Thyroid gland (tissue), 4 donors: Measurements from ENCODE around the gene PLAC1.

Experiments
- POLR2A ChIP-seq, 2 donors: fragments of 450-650 bp; IDR thresholded peaks; one replicate each; pipeline ENCODE4 v1.6.1; 2017; ENCODE audit warnings: antibody characterized with exemption in 2 of 2, mild to moderate bottlenecking in 2 of 2, moderate library complexity in 1 of 2
- TF ChIP-seq, protein P1 (sequence below), 6 experiments: fragments of 200-600 bp in 3 of 6; fragments of 450-650 bp in 3 of 6; sonication (generic) in 3 of 6; IDR thresholded peaks; one replicate each; pipeline ENCODE4 v1.5.1; 2016 to 2019; ENCODE audit warnings: antibody characterized with exemption in 6 of 6, mild to moderate bottlenecking in 2 of 6, inconsistent platforms in 1 of 6, moderate library complexity in 1 of 6

DNA sequence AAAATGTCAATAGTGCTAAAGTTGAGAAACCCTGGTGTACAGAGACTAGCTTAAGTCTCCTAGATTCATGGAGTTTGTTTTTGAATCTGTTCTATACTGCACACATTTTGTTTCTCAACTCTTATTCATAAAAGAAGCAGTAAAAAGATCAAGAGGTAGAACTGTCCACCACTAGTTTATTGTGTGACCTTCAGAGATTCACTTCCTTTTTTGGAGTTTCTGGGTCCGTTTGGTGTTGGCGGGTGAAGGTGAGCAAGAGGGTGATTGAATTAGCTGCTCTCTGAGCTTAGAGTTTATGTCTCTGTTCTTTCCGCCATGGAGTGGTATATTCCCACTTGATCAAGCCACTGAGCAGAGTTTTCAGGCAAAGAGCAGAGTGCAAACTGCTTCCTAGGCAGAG lies 21.4 kb upstream of the PLAC1 start:
- TF ChIP-seq, protein P1, sequence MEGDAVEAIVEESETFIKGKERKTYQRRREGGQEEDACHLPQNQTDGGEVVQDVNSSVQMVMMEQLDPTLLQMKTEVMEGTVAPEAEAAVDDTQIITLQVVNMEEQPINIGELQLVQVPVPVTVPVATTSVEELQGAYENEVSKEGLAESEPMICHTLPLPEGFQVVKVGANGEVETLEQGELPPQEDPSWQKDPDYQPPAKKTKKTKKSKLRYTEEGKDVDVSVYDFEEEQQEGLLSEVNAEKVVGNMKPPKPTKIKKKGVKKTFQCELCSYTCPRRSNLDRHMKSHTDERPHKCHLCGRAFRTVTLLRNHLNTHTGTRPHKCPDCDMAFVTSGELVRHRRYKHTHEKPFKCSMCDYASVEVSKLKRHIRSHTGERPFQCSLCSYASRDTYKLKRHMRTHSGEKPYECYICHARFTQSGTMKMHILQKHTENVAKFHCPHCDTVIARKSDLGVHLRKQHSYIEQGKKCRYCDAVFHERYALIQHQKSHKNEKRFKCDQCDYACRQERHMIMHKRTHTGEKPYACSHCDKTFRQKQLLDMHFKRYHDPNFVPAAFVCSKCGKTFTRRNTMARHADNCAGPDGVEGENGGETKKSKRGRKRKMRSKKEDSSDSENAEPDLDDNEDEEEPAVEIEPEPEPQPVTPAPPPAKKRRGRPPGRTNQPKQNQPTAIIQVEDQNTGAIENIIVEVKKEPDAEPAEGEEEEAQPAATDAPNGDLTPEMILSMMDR (IDR thresholded peaks at IDR 0.05) = no peak
- TF ChIP-seq POLR2A (IDR thresholded peaks at IDR 0.05) = no peak
